Keratinocyte (primary cell): ENCODE results near the gene FRMD3. TPM values are rescaled to one million over a fixed set of nuclear protein-coding genes. Genes with fewer than 3 reads are reported as not detected.

Experiments
- DNase-seq: peaks from one replicate; pipeline ENCODE4 v3.0.0-alpha.2; 2011; ENCODE audit warnings: low read depth, missing footprints, low spot score
- FAIRE-seq: peaks from 2 replicates; lab custom pipeline; 2011; peaks lifted over from hg19 to GRCh38; lab: Jason Lieb, UNC
- H2AFZ ChIP-seq: 2 replicates; pipeline ENCODE4 v1.6.0; 2012; ENCODE audit warnings: low read length, control low read depth, inconsistent platforms; ENCODE audit not compliant: control insufficient read depth
- H3K27ac ChIP-seq: 2 replicates; pipeline ENCODE4 v1.5.1; 2011; ENCODE audit warnings: low read length; ENCODE audit not compliant: control insufficient read depth, insufficient read depth
- H3K27me3 ChIP-seq: 3 replicates; pipeline ENCODE4 v1.6.0; 2011; ENCODE audit warnings: low read length; ENCODE audit not compliant: control insufficient read depth, insufficient read depth; ENCODE audit errors: extremely low read depth
- H3K36me3 ChIP-seq, 2 experiments: 2 replicates in 1 of 2; 3 replicates in 1 of 2; pipeline ENCODE4 v1.5.1; 2011; ENCODE audit warnings: low read length in 2 of 2, mild to moderate bottlenecking in 1 of 2; ENCODE audit not compliant: control insufficient read depth in 2 of 2, insufficient read depth in 2 of 2; ENCODE audit errors: extremely low read depth in 1 of 2
- H3K4me1 ChIP-seq: 3 replicates; pipeline ENCODE4 v1.5.1; 2011; ENCODE audit warnings: low read length; ENCODE audit not compliant: control insufficient read depth, insufficient read depth; ENCODE audit errors: extremely low read depth
- H3K4me2 ChIP-seq: 3 replicates; pipeline ENCODE4 v1.6.0; 2011; ENCODE audit warnings: low read depth, low read length; ENCODE audit not compliant: control insufficient read depth, insufficient read depth; ENCODE audit errors: extremely low read depth
- H3K4me3 ChIP-seq, 3 experiments: fragments of 200-600 bp in 1 of 3; sonication (generic) in 1 of 3; 2 replicates in 2 of 3; 3 replicates in 1 of 3; pipeline ENCODE4 v1.5.1; 2011 to 2016; ENCODE audit warnings: low read length in 3 of 3, mild to moderate bottlenecking in 3 of 3, control low read depth in 2 of 3, inconsistent platforms in 1 of 3, low read depth in 1 of 3, mixed read lengths in 1 of 3, mixed run types in 1 of 3, moderate library complexity in 1 of 3; ENCODE audit not compliant: control insufficient read depth in 2 of 3, insufficient read depth in 2 of 3; ENCODE audit errors: extremely low read depth in 1 of 3
- H3K79me2 ChIP-seq: 2 replicates; pipeline ENCODE4 v1.6.0; 2012; ENCODE audit warnings: low read length; ENCODE audit not compliant: control insufficient read depth, insufficient read depth
- H3K9ac ChIP-seq: 3 replicates; pipeline ENCODE4 v1.6.0; 2011; ENCODE audit warnings: low read length; ENCODE audit not compliant: control insufficient read depth, insufficient read depth; ENCODE audit errors: extremely low read depth
- H3K9me1 ChIP-seq: 3 replicates; pipeline ENCODE4 v1.6.0; 2011; ENCODE audit warnings: low read length; ENCODE audit not compliant: control insufficient read depth, insufficient read depth; ENCODE audit errors: extremely low read depth
- H3K9me3 ChIP-seq: 2 replicates; pipeline ENCODE4 v1.5.1; 2012; ENCODE audit warnings: low read depth, low read length; ENCODE audit not compliant: control insufficient read depth
- H4K20me1 ChIP-seq: 3 replicates; pipeline ENCODE4 v1.6.0; 2011; ENCODE audit warnings: low read length; ENCODE audit not compliant: control insufficient read depth, insufficient read depth; ENCODE audit errors: extremely low read depth
- CTCF ChIP-seq, 3 experiments: IDR thresholded peaks in 1 of 3; conservative IDR thresholded peaks in 1 of 3; optimal IDR thresholded peaks in 1 of 3; 2 replicates in 2 of 3; 3 replicates in 1 of 3; pipeline versions ENCODE3 to v1.5.1; 2011; ENCODE audit warnings: low read length in 3 of 3, mild to moderate bottlenecking in 3 of 3, moderate library complexity in 2 of 3, control low read depth in 1 of 3, inconsistent platforms in 1 of 3; ENCODE audit not compliant: insufficient read depth in 2 of 3; ENCODE audit errors: extremely low read depth in 1 of 3
- EZH2 ChIP-seq: IDR thresholded peaks from one replicate; pipeline ENCODE4 v1.6.1; 2012; ENCODE audit warnings: inconsistent platforms, mild to moderate bottlenecking, low read length, moderate library complexity
- dilution Hi-C: fragments of 300-500 bp; cut with MboI; formaldehyde crosslinking; loops from one replicate; pipeline ENCODE4 v1.7.0; 2020; ENCODE audit warnings: low sequenced_read_pairs; ENCODE audit not compliant: extremely low pct_ligation_motif_present
- polyA plus RNA-seq, 5 experiments: library from polyadenylated mRNA; depleted of rRNA in 3 of 5; stranded (reverse) in 3 of 5; stranded (forward) in 1 of 5; unstranded in 1 of 5; fragments of >200 nt; gene quantifications; 1 replicate in 1 of 5; 2 replicates in 3 of 5; 3 replicates in 1 of 5; pipeline versions ENCODE4 v1.2.1 to v1.2.3, GENCODE V29; 2011 to 2012; ENCODE audit warnings: missing spikeins in 2 of 5, low read depth in 1 of 5, low replicate concordance in 1 of 5

Gene FRMD3
- polyA plus RNA-seq, 1 donor (not counting 4 experiments of a cell fraction or from before 2014, with no cell fraction given), result 0.21 TPM

- no peaks in the 10 kb centered on the region for H3K9me1 ChIP-seq
- no peaks in the 10 kb centered on the region for H3K9me3 ChIP-seq
- no peak overlapping the region for H3K4me2 ChIP-seq
- no peaks in the 10 kb centered on the region for H3K27me3 ChIP-seq
- H3K36me3 ChIP-seq, result no peaks in the 10 kb centered on the region
- FAIRE-seq (no peak), DNase-seq (no peak)
- no peaks in the 10 kb centered on the region for H3K79me2 ChIP-seq
- no peak for TF ChIP-seq EZH2
- TF ChIP-seq CTCF (optimal IDR thresholded peaks at IDR 0.05 in 1 of 3, IDR thresholded peaks at IDR 0.05 in 1 of 3, conservative IDR thresholded peaks at IDR 0.05 in 1 of 3; ENCODE audit: extremely low read depth in 1 of 3, insufficient read depth in 2 of 3, low read length in 3 of 3), result no peak
- dilution Hi-C loops, result no loop called here
- no peak overlapping the region for H3K9ac ChIP-seq
- H3K27ac ChIP-seq, result no peak overlapping the region
- no peak overlapping the region for H2AFZ ChIP-seq
- no peak overlapping the region for H3K4me3 ChIP-seq
- no peaks in the 10 kb centered on the region for H4K20me1 ChIP-seq
- H3K4me1 ChIP-seq, result no peaks in the 10 kb centered on the region
Measured at GRCh38 chr9:83405759-83406158, 132.4 kb downstream of the FRMD3 start.

DNA sequence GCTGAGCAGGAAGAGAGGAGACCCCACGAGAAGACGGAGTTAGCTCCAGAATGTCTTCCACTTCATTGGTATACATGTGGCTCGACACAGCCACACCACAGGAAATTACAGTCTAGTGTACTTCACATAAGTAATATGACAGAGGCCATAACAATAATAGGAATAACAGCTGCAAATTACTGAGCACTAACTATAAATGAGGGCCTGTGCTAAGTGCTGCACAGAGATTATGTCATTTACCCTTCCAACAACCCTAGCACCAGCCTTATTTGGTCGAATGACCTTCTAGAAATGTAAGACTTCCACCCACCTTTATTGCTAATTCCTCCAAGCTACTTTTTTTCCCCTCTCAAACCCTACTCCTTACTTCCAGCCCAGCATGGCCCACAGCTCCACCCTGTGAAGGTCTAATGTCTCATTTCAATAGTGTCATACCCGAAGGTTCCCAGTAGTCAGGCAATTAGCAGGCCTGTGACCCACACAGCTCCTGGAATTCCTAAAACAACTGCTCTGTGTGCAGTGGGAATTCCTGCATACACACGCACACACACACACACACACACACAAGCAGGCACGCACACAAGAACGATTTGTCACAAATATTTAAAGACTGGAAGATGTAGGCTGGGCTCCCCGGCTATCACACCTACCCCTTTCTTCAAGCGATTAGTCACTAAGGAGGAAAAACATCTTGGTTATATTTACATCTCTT lies 134.5 kb downstream of the FRMD3 start:
- Histone ChIP-seq H3K36me3 (no peaks in the 10 kb centered on the region), H3K4me3 (no peak overlapping the region), H3K9me1 (no peaks in the 10 kb centered on the region), H3K9me3 (no peaks in the 10 kb centered on the region), H2AFZ (no peak overlapping the region), H3K79me2 (no peaks in the 10 kb centered on the region), H3K4me1 (no peaks in the 10 kb centered on the region), H3K27me3 (no peaks in the 10 kb centered on the region), H3K27ac (no peak overlapping the region), H3K9ac (no peak overlapping the region), H3K4me2 (no peak overlapping the region), H4K20me1 (no peaks in the 10 kb centered on the region)
- TF ChIP-seq EZH2 (no peak), CTCF (optimal IDR thresholded peaks at IDR 0.05 in 1 of 3, IDR thresholded peaks at IDR 0.05 in 1 of 3, conservative IDR thresholded peaks at IDR 0.05 in 1 of 3; ENCODE audit: extremely low read depth in 1 of 3, insufficient read depth in 2 of 3, low read length in 3 of 3) (no peak)
- FAIRE-seq (no peak), DNase-seq (no peak)
- dilution Hi-C loops, result no loop called here
